Psoas muscle (tissue), 8 donors: ENCODE data around the gene ZNF688. TPM values are rescaled to one million over a fixed set of nuclear protein-coding genes. Genes with fewer than 3 reads are reported as not detected.
A peak's percentile ranks its signal among the peaks of the same experiment; 100 is the strongest.

Source experiments
- ATAC-seq, 4 donors: fragments of 200-7000 bp; cut with Tn5 transposase; one replicate each; pipeline ENCODE4 v1.9.1; 2020; ENCODE audit warnings: moderate library complexity in 3 of 4, mild to moderate bottlenecking in 2 of 4
- DNase-seq, 2 donors: peaks; one replicate each; pipeline ENCODE4 v3.0.0-alpha.2; 2020
- H3K27ac ChIP-seq: fragments of 200-600 bp; one replicate; pipeline ENCODE4 v1.8.0; 2022
- H3K27me3 ChIP-seq, 3 donors: fragments of 200-600 bp in 1 of 3; one replicate each; pipeline versions ENCODE4 v1.6.1 to v1.8.0; 2013 to 2022; ENCODE audit warnings: low read length in 2 of 3, mild to moderate bottlenecking in 2 of 3, moderate library complexity in 1 of 3; ENCODE audit not compliant: insufficient read depth in 3 of 3
- H3K36me3 ChIP-seq, 2 donors: fragments of 200-600 bp in 1 of 2; one replicate each; pipeline versions ENCODE4 v1.6.1 to v1.8.0; 2013 to 2022; ENCODE audit warnings: low read depth in 1 of 2, mild to moderate bottlenecking in 1 of 2, moderate library complexity in 1 of 2; ENCODE audit not compliant: insufficient read depth in 1 of 2
- H3K4me1 ChIP-seq: fragments of 200-600 bp; one replicate; pipeline ENCODE4 v1.8.0; 2022
- H3K4me3 ChIP-seq: fragments of 200-600 bp; one replicate; pipeline ENCODE4 v1.8.0; 2022; ENCODE audit warnings: mild to moderate bottlenecking
- H3K9me3 ChIP-seq: fragments of 200-600 bp; one replicate; pipeline ENCODE4 v1.8.0; 2022
- CTCF ChIP-seq: fragments of 200-600 bp; IDR thresholded peaks from one replicate; pipeline ENCODE4 v1.8.0; 2022; ENCODE audit warnings: antibody characterized with exemption
- WGBS, 3 donors: extraction: QIAGEN DNeasy Blood & Tissue Kit; methylation state at CpG; one replicate each; pipeline versions ENCODE4 v1.1.6 to v1.1.7; 2013; 5-methylcytosine and 5-hydroxymethylcytosine counted together
- intact Hi-C, 2 donors: fragments of 100-400 bp; cut with DNase I; formaldehyde crosslinking; loops; one replicate each; pipeline versions ENCODE4 v1.11.0 to v1.14.2; 2022
- polyA plus RNA-seq, 3 donors: library from polyadenylated mRNA; stranded (reverse); fragments of 200-250 nt; gene quantifications; one replicate each; pipeline ENCODE4 v1.2.3, GENCODE V29; 2013
- total RNA-seq, 4 donors: library from RNA; stranded (reverse); fragmentation: NEBNext Ultra II Directional in 2 of 4; extraction: Animal tissue kit (Norgen Biotek cat#: 25700) in 2 of 4; gene quantifications; one replicate each; pipeline versions ENCODE4 v1.2.1 to v1.2.4, GENCODE V29; 2021 to 2023
- donor health status: healthy with polysubstance abuse.
- donor health status: DM: no; HTN: no; CAD: no; lungs with moderate emphysema.
- donor health status: Bipolar disorder and iron deficiency.
- donor health status: healthy.
- donor health status: DM: yes; HTN: yes; CAD: no.
- donor health status: DM: no; HTN: no; CAD: no.
- donor health status: DM: no; HTN: no; CAD: no.
- donor health status: DM: yes; HTN: yes; CAD: no.

ZNF688 gene
- total and polyA plus RNA-seq, 7 donors = 11.1 to 21.2 (median 14.9) TPM

- H3K27ac ChIP-seq = peak overlapping the region; percentile 41
- intact Hi-C loops = no loop called here
These were observed 18.6 kb downstream of the ZNF688 start for GRCh38 chr16:30552956-30553355.

GRCh38 chr16:30551781-30552180 is 19.7 kb downstream of the ZNF688 start:
- peaks cover 30% of the 10 kb centered on the region for H3K4me1 ChIP-seq
- WGBS, 3 donors = 34 to 61% (median 55%) methylated on average over 3 of the region's 3 CpGs
- no peaks in the 10 kb centered on the region for H3K27me3 ChIP-seq
- peak overlapping the region; percentile 41 for H3K27ac ChIP-seq
- no peak overlapping the region for H3K4me3 ChIP-seq
- no peak for TF ChIP-seq CTCF
- ATAC-seq (no peak), DNase-seq (no peak)
- intact Hi-C loops = no loop called here
- no peaks in the 10 kb centered on the region for H3K9me3 ChIP-seq
- peaks cover 0 to 30% of the 10 kb centered on the region in 2 donors for H3K36me3 ChIP-seq

More at GRCh38 chr16:30552956-30553355, 18.6 kb downstream of the ZNF688 start:
- WGBS, 3 donors = 79 to 90% (median 84%) methylated on average over 4 of the region's 4 CpGs
- Histone ChIP-seq H3K9me3 (no peaks in the 10 kb centered on the region), H3K4me3 (no peak overlapping the region), H3K36me3 (peaks cover 0 to 30% of the 10 kb centered on the region in 2 donors), H3K4me1 (peaks cover 36% of the 10 kb centered on the region), H3K27me3 (no peaks in the 10 kb centered on the region)
- ATAC-seq (no peak), DNase-seq (no peak)
- no peak for TF ChIP-seq CTCF

- ATAC-seq = peak in 1 of 4 donors; percentile 9
These were observed 22.9 kb downstream of the ZNF688 start for GRCh38 chr16:30548416-30549253.

GRCh38 chr16:30546115-30546514 is 25.4 kb downstream of the ZNF688 start:
- no peaks in the 10 kb centered on the region for H3K36me3 ChIP-seq
- H3K4me3 ChIP-seq = no peak overlapping the region
- intact Hi-C loops = no loop called here
- ATAC-seq (no peak), DNase-seq (no peak)
- TF ChIP-seq CTCF = no peak
- no peak overlapping the region for H3K27ac ChIP-seq
- H3K4me1 ChIP-seq = peaks cover 5% of the 10 kb centered on the region
- WGBS, 3 donors = 68 to 81% (median 75%) methylated on average over 8 of the region's 8 CpGs
- no peaks in the 10 kb centered on the region for H3K27me3 ChIP-seq
- no peaks in the 10 kb centered on the region for H3K9me3 ChIP-seq

More at GRCh38 chr16:30548416-30549253, 22.9 kb downstream of the ZNF688 start:
- Histone ChIP-seq H3K4me1 (peaks cover 10% of the 10 kb centered on the region), H3K27ac (no peak overlapping the region), H3K27me3 (no peaks in the 10 kb centered on the region), H3K36me3 (peaks cover 0 to 10% of the 10 kb centered on the region in 2 donors), H3K4me3 (no peak overlapping the region), H3K9me3 (no peaks in the 10 kb centered on the region)
- intact Hi-C loops = no loop called here
- no peak for TF ChIP-seq CTCF
- WGBS, 3 donors = 81 to 83% (median 83%) methylated on average over 8 of the region's 8 CpGs
- DNase-seq = no peak
